HG03469 (cell line): ENCODE results near the gene ARPC5L.
"Not testable (repeated sequence)": the region's sequence is repeated elsewhere in the genome, so short reads cannot be mapped to it uniquely, and the experiment has no call there.

Source experiments
- ATAC-seq: cut with Tn5 transposase; IDR thresholded peaks from one replicate; pipeline ENCODE4 v1.9.1; 2021; ENCODE audit warnings: mild to moderate bottlenecking, moderate library complexity, moderate number of reproducible peaks; ENCODE audit not compliant: unreplicated experiment

ARPC5L gene

GRCh38 chr9:124840300-124840833 is 21.6 kb upstream of the ARPC5L start:
- ATAC-seq: no peak

- no peak for ATAC-seq
Measured at GRCh38 chr9:124841075-124841821, 20.7 kb upstream of the ARPC5L start.

GRCh38 chr9:124843456-124844034 is 18.4 kb upstream of the ARPC5L start:
- no peak for ATAC-seq

- no peak for ATAC-seq
Measured at GRCh38 chr9:124844291-124844690, 17.6 kb upstream of the ARPC5L start.

- ATAC-seq: not testable (repeated sequence)
Measured at GRCh38 chr9:124846467-124846866, 15.5 kb upstream of the ARPC5L start.

GRCh38 chr9:124846969-124847368 is 15.0 kb upstream of the ARPC5L start:
- no peak for ATAC-seq

- ATAC-seq: no peak
Measured at GRCh38 chr9:124849801-124850200, 12.1 kb upstream of the ARPC5L start.

- no peak for ATAC-seq
Measured at GRCh38 chr9:124852121-124852828, 9.7 kb upstream of the ARPC5L start.

- peak; percentile 37 for ATAC-seq
Measured at GRCh38 chr9:124852829-124853531, 8.9 kb upstream of the ARPC5L start, which contains the start of gene WDR38. WDR38 (plus strand) TSS chr9:124853460; CDS start chr9:124853532, 72 bp downstream.

GRCh38 chr9:124853605-124854143 is 8.3 kb upstream of the ARPC5L start:
- no peak for ATAC-seq

GRCh38 chr9:124854161-124854560 is 7.8 kb upstream of the ARPC5L start:
- no peak for ATAC-seq

- no peak for ATAC-seq
Measured at GRCh38 chr9:124854822-124855221, 7.1 kb upstream of the ARPC5L start.

GRCh38 chr9:124855566-124855943 is 6.4 kb upstream of the ARPC5L start:
- no peak for ATAC-seq

GRCh38 chr9:124855944-124856765 is 5.8 kb upstream of the ARPC5L start:
- no peak for ATAC-seq

GRCh38 chr9:124857533-124858162 is 4.3 kb upstream of the ARPC5L start:
- no peak for ATAC-seq

GRCh38 chr9:124858330-124859046 is 3.4 kb upstream of the ARPC5L start:
- no peak for ATAC-seq

- no peak for ATAC-seq
Measured at GRCh38 chr9:124859803-124860581, 1.9 kb upstream of the ARPC5L start.
